IMR-90 (cell line): ENCODE results near the gene MYL6. TPM values are rescaled to one million over a fixed set of nuclear protein-coding genes. Genes with fewer than 3 reads are reported as not detected.

ENCODE experiments used
- ATAC-seq: fragments of 200-7000 bp; cut with Tn5 transposase; 2 replicates; pipeline ENCODE4 v1.9.1; 2020; ENCODE audit warnings: low read depth, mild to moderate bottlenecking, moderate library complexity
- BruUV-seq: library from RNA; stranded (reverse); fragments of 400-500 nt; replicated peaks from 2 replicates; lab custom pipeline; 2021; lab: Mats Ljungman, UMichigan
- CTCF ChIA-PET: fragments of 300-600 bp; formaldehyde crosslinking; extraction: SDS; loops from one replicate; lab custom pipeline; 2021; ENCODE audit warnings: antibody characterized with exemption; lab: Yijun Ruan, JAX
- POLR2A ChIA-PET: fragments of 300-600 bp; sonication (Branson Sonifier 250); formaldehyde crosslinking; loops from one replicate; lab custom pipeline; 2022; ENCODE audit warnings: antibody characterized with exemption; ENCODE audit not compliant: unreplicated experiment; lab: Charles Lee
- DNase-seq: peaks from one replicate; pipeline ENCODE4 v3.0.0; 2013
- H2AFZ ChIP-seq: replicated peaks from 2 replicates; pipeline ENCODE3; 2013; ENCODE audit warnings: low read length, mild to moderate bottlenecking; ENCODE audit not compliant: poor library complexity
- H2AK5ac ChIP-seq: 2 replicates; pipeline ENCODE4 v1.6.1; 2013; ENCODE audit warnings: low read depth, low read length, inconsistent platforms
- H2AK9ac ChIP-seq: replicated peaks from 2 replicates; pipeline ENCODE3; 2013; ENCODE audit warnings: mild to moderate bottlenecking, low read depth, low read length, moderate library complexity; ENCODE audit not compliant: poor library complexity
- H2BK120ac ChIP-seq: 2 replicates; pipeline ENCODE4 v1.6.1; 2013; ENCODE audit warnings: low read depth, low read length, inconsistent platforms
- H2BK15ac ChIP-seq: 3 replicates; pipeline ENCODE4 v1.6.1; 2013; ENCODE audit warnings: low read depth, low read length, inconsistent platforms
- H2BK20ac ChIP-seq: 2 replicates; pipeline ENCODE4 v1.6.1; 2013; ENCODE audit warnings: low read depth, mild to moderate bottlenecking, inconsistent platforms, low read length, moderate library complexity
- H2BK5ac ChIP-seq: 2 replicates; pipeline ENCODE4 v1.6.1; 2013; ENCODE audit warnings: mild to moderate bottlenecking, low read depth, low read length, inconsistent platforms; ENCODE audit not compliant: poor library complexity, severe bottlenecking
- H3K14ac ChIP-seq: replicated peaks from 2 replicates; pipeline ENCODE4 v1.6.1; 2013; ENCODE audit warnings: low read depth, low read length, inconsistent platforms
- H3K18ac ChIP-seq: 2 replicates; pipeline ENCODE4 v1.6.1; 2013; ENCODE audit warnings: low read depth, low read length, control low read depth
- H3K23ac ChIP-seq: 2 replicates; pipeline ENCODE4 v1.6.1; 2013; ENCODE audit warnings: low read depth, low read length, inconsistent platforms
- H3K27ac ChIP-seq: 2 replicates; pipeline ENCODE4 v1.5.1; 2013; ENCODE audit warnings: mild to moderate bottlenecking, control low read depth, low read length; ENCODE audit not compliant: insufficient read depth
- H3K27me3 ChIP-seq: 2 replicates; pipeline ENCODE4 v1.6.1; 2013; ENCODE audit warnings: low read length; ENCODE audit not compliant: control insufficient read depth, insufficient read depth
- H3K36me3 ChIP-seq: 2 replicates; pipeline ENCODE4 v1.6.1; 2013; ENCODE audit warnings: low read length, mixed read lengths; ENCODE audit not compliant: control insufficient read depth, insufficient read depth
- H3K4ac ChIP-seq: 2 replicates; pipeline ENCODE4 v1.6.1; 2013; ENCODE audit warnings: low read depth, low read length, inconsistent platforms
- H3K4me1 ChIP-seq: 2 replicates; pipeline ENCODE4 v1.6.1; 2013; ENCODE audit warnings: low read length, mixed read lengths; ENCODE audit not compliant: control insufficient read depth, insufficient read depth
- H3K4me2 ChIP-seq: 2 replicates; pipeline ENCODE4 v1.6.1; 2013; ENCODE audit warnings: low read depth, mild to moderate bottlenecking, control low read depth, low read length, moderate library complexity
- H3K4me3 ChIP-seq: 2 replicates; pipeline ENCODE4 v1.5.1; 2013; ENCODE audit warnings: low read depth, mild to moderate bottlenecking, control low read depth, low read length, moderate library complexity; ENCODE audit not compliant: insufficient read depth
- H3K56ac ChIP-seq: 2 replicates; pipeline ENCODE4 v1.6.1; 2013; ENCODE audit warnings: low read length, inconsistent platforms; ENCODE audit not compliant: insufficient read depth; ENCODE audit errors: extremely low read depth
- H3K79me1 ChIP-seq, 2 experiments: 2 replicates each; pipeline ENCODE4 v1.6.1; 2013; ENCODE audit warnings: low read length in 2 of 2, inconsistent platforms in 1 of 2, low read depth in 1 of 2
- H3K9ac ChIP-seq: 2 replicates; pipeline ENCODE4 v1.6.1; 2013; ENCODE audit warnings: low read depth, low read length, control low read depth
- H3K9me1 ChIP-seq: 2 replicates; pipeline ENCODE4 v1.6.1; 2013; ENCODE audit warnings: low read length, inconsistent platforms; ENCODE audit not compliant: insufficient read depth
- H3K9me3 ChIP-seq: 2 replicates; pipeline ENCODE4 v1.6.1; 2013; ENCODE audit warnings: low read length; ENCODE audit not compliant: control insufficient read depth, insufficient read depth
- H4K20me1 ChIP-seq: 2 replicates; pipeline ENCODE4 v1.6.1; 2013; ENCODE audit warnings: low read length, inconsistent platforms; ENCODE audit not compliant: insufficient read depth
- H4K5ac ChIP-seq: 2 replicates; pipeline ENCODE4 v1.6.1; 2013; ENCODE audit warnings: mild to moderate bottlenecking, low read depth, low read length, control low read depth
- H4K8ac ChIP-seq, 2 experiments: 2 replicates each; pipeline ENCODE4 v1.6.1; 2013; ENCODE audit warnings: low read depth in 2 of 2, low read length in 2 of 2, control low read depth in 1 of 2, inconsistent platforms in 1 of 2
- H4K91ac ChIP-seq: 2 replicates; pipeline ENCODE4 v1.6.1; 2013; ENCODE audit warnings: low read depth, low read length, inconsistent platforms; ENCODE audit not compliant: insufficient read depth
- CTCF ChIP-seq: conservative IDR thresholded peaks from 2 replicates; pipeline ENCODE4 v1.5.1; 2012; ENCODE audit warnings: mild to moderate bottlenecking, low read depth, low read length, improper control_type of control experiment
- POLR2A ChIP-seq: IDR thresholded peaks from 2 replicates; pipeline ENCODE4 v1.6.1; 2012; ENCODE audit warnings: mild to moderate bottlenecking, low read depth, low read length
- SMC3 ChIP-seq: fragments of 150-350 bp; IDR thresholded peaks from 2 replicates; pipeline ENCODE4 v1.6.1; 2016; ENCODE audit warnings: low read depth, mild to moderate bottlenecking, antibody characterized with exemption, low read length, moderate library complexity
- WGBS, 2 experiments: methylation state at CpG; one replicate each; pipeline versions ENCODE4 v1.1.5 to v1.1.7; 2013; ENCODE audit warnings: missing lambda C conversion rate in 2 of 2; ENCODE audit not compliant: insufficient read length in 1 of 2; ENCODE audit errors: extremely low coverage in 2 of 2; 5-methylcytosine and 5-hydroxymethylcytosine counted together
- dilution Hi-C: fragments of 300-500 bp; cut with HindIII; formaldehyde crosslinking; loops from one replicate; pipeline ENCODE4 v1.14.3; 2018; ENCODE audit warnings: low sequenced_read_pairs; ENCODE audit not compliant: unreplicated experiment
- in situ Hi-C: fragments of 300-500 bp; cut with MboI; formaldehyde crosslinking; loops from 3 replicates; pipeline ENCODE4 v1.14.3; 2019; ENCODE audit warnings: low sequenced_read_pairs, inconsistent platforms, mixed read lengths
- intact Hi-C: fragments of 100-400 bp; cut with micrococcal nuclease; formaldehyde crosslinking; loops from 2 replicates; pipeline ENCODE4 v1.10.0; 2022
- polyA plus RNA-seq, 3 experiments: library from polyadenylated mRNA; depleted of rRNA; stranded (reverse); fragments of >200 nt; gene quantifications; 2 replicates each; pipeline ENCODE4 v1.2.3, GENCODE V29; 2012; ENCODE audit warnings: low replicate concordance in 1 of 3
- total RNA-seq: library from RNA; depleted of rRNA; stranded (reverse); fragments of >200 nt; gene quantifications from 2 replicates; pipeline ENCODE4 v1.2.3, GENCODE V29; 2012

Gene MYL6
- total and polyA plus RNA-seq, 2 of the 4 experiments (the other 2 are of a cell fraction) = 4,816 to 6,979 TPM

GRCh38 chr12:56129942-56130495, 28.1 kb upstream of the MYL6 start:
- no peak overlapping the region for H2BK5ac ChIP-seq
- peak overlapping the region; percentile 81; the same call in 1 of the 2 replicates for H3K4ac ChIP-seq
- no peaks in the 10 kb centered on the region for H3K27me3 ChIP-seq
- TSS peak; percentile 4 for BruUV-seq
- no peak for ATAC-seq
- no peak overlapping the region for H3K4me3 ChIP-seq
- no peak overlapping the region for H2BK20ac ChIP-seq
- no peak overlapping the region for H2BK15ac ChIP-seq
- peak overlapping the region; percentile 81 for H4K91ac ChIP-seq
- H3K9ac ChIP-seq = no peak overlapping the region
- H3K14ac ChIP-seq = peak overlapping the region; percentile 83; the same call in 1 of the 2 replicates
- 82% methylated on average over 6 of the region's 22 CpGs; no CpG with 5 or more reads in 1 of the 2 experiments for WGBS, 2 experiments
- peak overlapping the region; percentile 80; the same call in 1 of the 2 replicates for H3K23ac ChIP-seq
- no peaks in the 10 kb centered on the region for H3K9me1 ChIP-seq
- ChIA-PET CTCF (no interaction called here), POLR2A (no interaction called here)
- H3K79me1 ChIP-seq = peaks cover 44 to 76% of the 10 kb centered on the region in 2 experiments
- H3K36me3 ChIP-seq = peaks cover 36% of the 10 kb centered on the region
- H3K4me2 ChIP-seq = peak overlapping the region; percentile 92
- no peak for DNase-seq
- H4K5ac ChIP-seq = no peak overlapping the region
- H3K9me3 ChIP-seq = no peaks in the 10 kb centered on the region
- H2AFZ ChIP-seq = peak overlapping the region; percentile 52
- intact Hi-C loops = no loop called here
- dilution Hi-C loops = no loop called here
- no peak overlapping the region for H3K18ac ChIP-seq
- no peak overlapping the region for H3K27ac ChIP-seq
- in situ Hi-C loops = loop anchor here (5.0 kb wide), 1 partner anchor 57 kb away; the partner anchor contains the start of gene SMARCC2
- no peaks in the 10 kb centered on the region for H4K20me1 ChIP-seq
- peak overlapping the region in 1 of 2 experiments; percentile 73; a peak in 1 of 4 replicates for H4K8ac ChIP-seq
- peak overlapping the region; percentile 66; the same call in 1 of the 2 replicates for H2AK5ac ChIP-seq
- peak overlapping the region; percentile 42; the same call in 1 of the 2 replicates for H3K56ac ChIP-seq
- peak overlapping the region; percentile 95 for H2AK9ac ChIP-seq
- no peak for TF ChIP-seq CTCF
- TF ChIP-seq SMC3 = no peak
- no peak for TF ChIP-seq POLR2A
- no peak overlapping the region for H2BK120ac ChIP-seq
- H3K4me1 ChIP-seq = peaks cover 6% of the 10 kb centered on the region; the same call in 1 of the 2 replicates
